ENCODE data around the gene WDR33.

Gene WDR33

GRCh38 chr2:127675331-127676261 is 135.4 kb downstream of the WDR33 start, which contains the start of gene LIMS2:
Gene LIMS2 (minus strand): TSS chr2:127675530. CDS start chr2:127675024, 506 bp downstream.
- no peak for DNase-seq (ENCODE audit: extremely low read depth in 1 of 2, low read depth in 1 of 2)

GRCh38 chr2:127674241-127675209 is 136.4 kb downstream of the WDR33 start:
- no peak for DNase-seq (ENCODE audit: extremely low read depth in 1 of 2, low read depth in 1 of 2)

GRCh38 chr2:127673291-127674069 is 137.5 kb downstream of the WDR33 start:
- no peak for DNase-seq (ENCODE audit: extremely low read depth in 1 of 2, low read depth in 1 of 2)

DNA sequence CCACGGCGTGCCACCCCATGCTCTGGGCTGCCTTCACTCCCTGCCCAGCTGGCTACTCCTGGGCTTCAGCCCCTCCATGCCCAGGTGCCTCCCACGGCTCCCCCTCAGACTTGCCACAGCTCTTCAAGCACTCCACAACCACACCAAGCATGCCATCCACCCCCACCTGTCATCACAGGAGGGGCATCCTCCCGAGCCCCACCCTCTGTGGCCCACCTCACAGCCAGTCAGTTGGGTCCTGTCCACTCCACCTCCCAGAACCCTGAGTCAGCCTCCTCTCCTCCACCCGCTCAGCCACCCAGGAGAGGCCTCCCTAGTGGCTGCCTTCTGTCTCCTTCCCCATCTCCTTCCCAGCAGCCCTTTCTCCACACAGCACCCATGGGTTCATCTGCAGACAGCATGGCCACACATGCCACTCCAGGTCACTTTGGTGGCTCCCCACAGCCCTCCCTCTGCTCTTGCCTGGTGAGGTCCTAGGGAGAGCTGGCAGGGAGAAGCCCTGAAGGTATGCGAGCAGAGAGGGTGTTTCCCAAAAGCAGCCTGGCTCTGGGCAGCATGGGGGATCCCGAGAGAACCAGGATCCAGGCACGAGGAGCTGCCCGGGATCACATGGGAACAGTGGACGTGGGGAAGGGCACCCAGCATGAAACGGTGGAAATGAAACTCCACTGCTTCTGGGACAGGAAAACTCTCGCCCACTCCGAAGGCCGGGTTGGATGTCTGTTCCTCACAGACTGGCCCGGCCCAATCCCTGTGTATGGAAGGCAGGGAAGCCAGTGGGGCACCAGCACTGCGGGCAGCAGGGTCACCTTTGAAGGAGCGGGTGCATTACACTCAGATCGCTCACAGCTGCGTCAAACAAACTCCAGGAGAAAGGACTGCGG is 138.4 kb downstream of the WDR33 start:
- DNase-seq (ENCODE audit: extremely low read depth in 1 of 2, low read depth in 1 of 2), result no peak

GRCh38 chr2:127671557-127672302 is 139.2 kb downstream of the WDR33 start:
- DNase-seq (ENCODE audit: extremely low read depth in 1 of 2, low read depth in 1 of 2), result no peak

DNA sequence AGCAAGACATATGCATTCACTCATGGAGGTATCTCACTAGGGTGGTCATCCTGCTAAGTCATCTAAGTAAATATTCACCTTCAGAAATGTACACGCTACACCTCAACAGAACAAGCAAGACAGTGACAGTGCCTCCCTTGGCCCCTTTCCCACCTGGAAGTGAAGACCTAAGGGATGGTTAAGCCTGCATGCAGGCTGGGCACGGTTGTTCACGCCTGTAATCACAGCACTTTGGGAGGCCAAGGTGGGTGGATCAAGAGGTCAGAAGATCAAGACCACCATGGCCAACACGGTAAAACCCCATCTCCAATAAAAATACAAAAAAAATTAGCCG is 140.0 kb downstream of the WDR33 start:
- no peak for DNase-seq (ENCODE audit: extremely low read depth in 1 of 2, low read depth in 1 of 2)

DNA sequence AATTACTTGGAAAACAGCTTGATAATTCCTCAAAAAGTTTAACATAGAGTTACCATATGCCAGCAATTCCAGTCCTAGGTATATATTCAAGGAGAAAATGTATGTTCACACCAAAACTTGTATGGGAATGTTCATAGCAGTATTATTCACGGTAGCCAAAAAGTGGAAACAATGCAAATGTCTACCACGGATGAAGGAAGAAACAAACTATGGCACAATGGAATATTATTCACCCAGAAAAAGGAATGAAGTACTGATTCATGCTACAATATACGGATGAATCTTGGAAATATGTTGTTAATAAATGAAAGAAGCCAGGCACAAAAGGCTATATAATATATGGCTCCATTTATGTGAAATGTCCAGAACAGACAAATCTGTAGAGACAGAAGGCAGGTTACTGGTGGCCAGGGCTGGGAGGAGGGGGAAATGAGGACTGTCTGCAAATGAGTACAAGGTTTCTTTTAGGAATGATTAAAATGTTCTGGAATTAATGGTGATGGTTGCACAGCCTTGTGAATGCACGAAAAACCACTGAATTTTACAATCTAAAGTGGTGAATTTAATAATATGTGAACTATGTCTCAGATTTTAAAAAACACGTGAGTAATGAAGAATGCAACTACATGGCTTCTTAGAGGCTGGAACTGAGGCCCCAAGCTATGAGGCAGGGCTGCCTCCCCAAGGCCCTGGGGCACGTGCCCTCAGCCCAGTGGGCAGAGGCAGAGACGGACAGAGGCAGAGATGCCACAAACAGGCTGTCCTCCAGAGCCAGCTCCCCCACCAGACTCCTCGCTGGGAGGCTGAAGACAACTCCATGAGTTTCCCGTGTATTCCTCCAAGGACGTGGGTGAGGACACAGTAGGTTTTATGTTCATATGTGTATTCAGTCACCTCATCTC is 140.7 kb downstream of the WDR33 start:
- no peak for DNase-seq (ENCODE audit: extremely low read depth in 1 of 2, low read depth in 1 of 2)

DNA sequence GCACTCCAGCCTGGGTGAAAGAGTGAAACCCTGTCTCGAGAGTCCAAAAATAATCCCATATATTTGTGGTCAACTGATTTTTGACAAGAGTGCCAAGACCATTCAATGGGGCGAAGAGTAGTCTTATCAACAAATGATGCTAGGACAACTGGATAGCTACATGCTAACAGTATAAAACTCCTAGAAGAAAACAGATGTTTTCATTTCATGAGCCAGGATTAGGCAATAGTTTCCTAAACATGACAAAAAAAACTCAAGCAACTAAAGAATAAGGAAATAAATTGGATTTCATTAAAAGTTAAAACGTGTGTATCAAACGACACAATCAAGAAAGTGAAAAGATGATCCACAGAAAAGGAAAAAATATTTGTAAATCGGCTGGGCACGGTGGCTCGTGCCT is 141.9 kb downstream of the WDR33 start:
- DNase-seq (ENCODE audit: extremely low read depth in 1 of 2, low read depth in 1 of 2), result no peak

- no peak for DNase-seq (ENCODE audit: extremely low read depth in 1 of 2, low read depth in 1 of 2)
These were observed 145.6 kb downstream of the WDR33 start for GRCh38 chr2:127665267-127665893.

- no peak for DNase-seq (ENCODE audit: extremely low read depth in 1 of 2, low read depth in 1 of 2)
These were observed 146.1 kb downstream of the WDR33 start for GRCh38 chr2:127664895-127665225.

DNA sequence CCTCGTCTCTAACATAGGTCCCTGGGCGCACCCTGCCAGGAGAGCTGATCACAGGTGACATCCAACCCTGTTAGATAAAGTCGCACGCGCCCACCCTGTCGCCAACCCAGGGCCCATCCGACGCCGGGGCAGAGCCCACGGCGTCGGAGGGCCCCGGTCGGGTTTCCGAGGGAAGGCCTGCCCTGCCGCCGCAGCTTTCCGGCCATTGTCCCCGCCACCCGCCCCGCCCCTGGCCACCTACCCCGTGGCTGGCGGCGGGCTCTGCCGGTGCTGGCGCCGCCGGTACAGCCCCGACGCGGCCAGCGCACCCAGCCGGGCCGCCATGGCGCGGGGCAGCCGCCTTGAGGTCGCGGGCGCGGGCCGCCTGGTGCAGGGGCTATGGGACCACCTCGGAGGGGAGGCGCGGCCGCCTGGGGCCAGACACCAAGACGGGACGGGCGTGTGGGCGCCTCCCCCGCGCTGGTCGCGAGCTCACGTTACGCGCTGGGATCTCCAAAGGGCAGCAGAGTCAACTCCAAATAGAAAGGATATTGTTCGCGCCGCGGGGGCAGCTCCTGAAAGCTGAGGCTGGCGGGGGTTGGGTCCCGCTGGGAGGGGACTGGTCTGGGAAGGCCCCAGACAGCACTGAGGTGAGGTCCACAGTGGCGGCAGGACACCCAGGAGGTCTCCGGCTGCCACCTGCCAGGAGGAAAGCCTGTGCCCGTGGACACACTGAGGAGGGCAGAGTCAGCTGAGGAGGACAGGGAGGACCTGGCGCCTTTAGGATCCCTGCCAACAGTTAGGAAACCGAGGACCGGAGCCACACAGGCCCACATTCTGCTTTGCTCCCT is 146.7 kb downstream of the WDR33 start:
- no peak for DNase-seq (ENCODE audit: extremely low read depth in 1 of 2, low read depth in 1 of 2)

- no peak for DNase-seq (ENCODE audit: extremely low read depth in 1 of 2, low read depth in 1 of 2)
These were observed 147.4 kb downstream of the WDR33 start for GRCh38 chr2:127663566-127664064.

- DNase-seq (ENCODE audit: extremely low read depth in 1 of 2, low read depth in 1 of 2), result no peak
These were observed 147.9 kb downstream of the WDR33 start for GRCh38 chr2:127662937-127663565.

DNA sequence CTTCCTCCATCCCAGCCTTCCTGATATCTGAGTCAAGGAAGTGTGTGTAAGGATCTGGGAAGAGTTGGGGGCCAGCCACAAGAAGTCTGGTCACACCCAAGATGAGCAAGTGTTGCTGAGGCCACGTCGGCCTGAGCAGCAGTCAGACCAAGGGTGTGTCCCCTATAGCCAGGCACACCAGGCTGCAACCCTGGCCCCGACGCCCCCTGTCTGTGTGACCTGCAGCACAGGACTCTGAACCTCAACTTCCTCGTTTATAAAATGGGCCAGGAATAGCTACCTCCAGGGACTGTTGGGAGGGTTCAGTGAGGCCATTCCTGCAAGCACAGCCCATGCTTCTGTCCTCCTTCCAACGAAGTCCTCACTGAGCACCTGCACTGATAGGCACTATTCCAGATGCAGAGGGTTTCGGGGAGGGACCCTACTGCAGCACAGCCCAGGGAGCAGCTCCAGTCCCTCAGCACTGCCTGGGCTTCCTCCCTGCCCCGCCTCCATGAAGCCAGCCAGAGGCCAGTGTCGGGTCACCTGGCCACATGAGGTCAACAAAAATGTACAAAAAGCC is 148.9 kb downstream of the WDR33 start:
- no peak for DNase-seq (ENCODE audit: extremely low read depth in 1 of 2, low read depth in 1 of 2)

GRCh38 chr2:127661072-127661649 is 149.8 kb downstream of the WDR33 start:
- no peak for DNase-seq (ENCODE audit: extremely low read depth in 1 of 2, low read depth in 1 of 2)

DNA sequence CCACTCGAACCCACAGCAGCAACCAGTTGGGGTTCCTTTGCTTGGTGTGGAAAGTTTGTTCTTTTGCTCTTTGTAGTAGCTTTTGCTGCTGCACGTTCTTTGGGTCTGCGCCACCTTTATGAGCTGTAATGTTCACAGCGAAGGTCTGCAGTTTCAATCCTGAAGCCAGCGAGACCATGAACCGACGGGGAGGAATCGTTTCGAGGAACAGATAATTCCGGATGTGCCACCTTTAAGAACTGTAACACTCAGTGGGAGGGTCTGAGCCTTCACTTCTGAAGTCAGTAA is 150.7 kb downstream of the WDR33 start:
- DNase-seq (ENCODE audit: extremely low read depth in 1 of 2, low read depth in 1 of 2), result no peak

Data from activated CD8-positive, alpha-beta memory T cell treated with anti-CD3 and anti-CD28 coated beads for 1 hour (primary cell).